ENCODE measurements around the gene PPARA.

GRCh38 chr22:46158283-46158682 is 8.0 kb downstream of the PPARA start:
- TF ChIP-seq EZH2 (IDR thresholded peaks at IDR 0.05; ENCODE audit: insufficient read depth, poor library complexity, severe bottlenecking) (no peak), EZH2phosphoT487 (IDR thresholded peaks at IDR 0.05; ENCODE audit: insufficient read depth, low read depth) (no peak)

Data from GM23248 (cell line).